Right lobe of liver (tissue), 4 donors: ENCODE measurements around the gene KIF15.

Source experiments
- CTCF ChIP-seq, 4 donors: fragments of 200-600 bp in 3 of 4; fragments of 450-650 bp in 1 of 4; IDR thresholded peaks; one replicate each; pipeline versions ENCODE4 v1.5.1 to v1.8.0; 2016 to 2022; ENCODE audit warnings: antibody characterized with exemption in 4 of 4, mild to moderate bottlenecking in 2 of 4
- POLR2A ChIP-seq: fragments of 450-650 bp; IDR thresholded peaks from one replicate; pipeline ENCODE4 v1.6.1; 2017; ENCODE audit warnings: antibody characterized with exemption, mild to moderate bottlenecking
- donor health status: DM: no; HTN: no; CAD: no.
- donor health status: DM: no; HTN: no; CAD: no.
- donor health status: DM: no; HTN: yes; CAD: no.

- TF ChIP-seq POLR2A (no peak), CTCF (IDR thresholded peaks at IDR 0.05) (no peak)
Measured at GRCh38 chr3:44867421-44868111, 106.0 kb downstream of the KIF15 start.
